GM19438 (cell line): ENCODE measurements around the gene UBE2L5.

Experiments used
- ATAC-seq: cut with Tn5 transposase; IDR thresholded peaks from one replicate; pipeline ENCODE4 v1.9.1; 2021; ENCODE audit warnings: low read depth; ENCODE audit not compliant: unreplicated experiment

UBE2L5 gene

GRCh38 chr13:30422054-30422839, at the start of gene UBE2L5:
UBE2L5 (plus strand) TSS chr13:30422493; CDS start chr13:30427991, 5,498 bp downstream.
- ATAC-seq: peak; percentile 65

- ATAC-seq: no peak
Measured at GRCh38 chr13:30373727-30374126, 48.6 kb upstream of the UBE2L5 start.

- ATAC-seq: no peak
Measured at GRCh38 chr13:30375265-30375835, 46.9 kb upstream of the UBE2L5 start.

GRCh38 chr13:30376426-30377311, 45.6 kb upstream of the UBE2L5 start:
- peak; percentile 48 for ATAC-seq

- no peak for ATAC-seq
Measured at GRCh38 chr13:30377312-30377685, 45.0 kb upstream of the UBE2L5 start.

- ATAC-seq: no peak
Measured at GRCh38 chr13:30378191-30378590, 44.1 kb upstream of the UBE2L5 start.

- no peak for ATAC-seq
Measured at GRCh38 chr13:30381049-30381448, 41.2 kb upstream of the UBE2L5 start.

GRCh38 chr13:30382836-30383525, 39.3 kb upstream of the UBE2L5 start:
- ATAC-seq: no peak

GRCh38 chr13:30388406-30389283, 33.6 kb upstream of the UBE2L5 start:
- ATAC-seq: no peak

GRCh38 chr13:30391956-30392680, 30.2 kb upstream of the UBE2L5 start:
- ATAC-seq: no peak

- ATAC-seq: no peak
Measured at GRCh38 chr13:30392681-30393045, 29.6 kb upstream of the UBE2L5 start.

GRCh38 chr13:30394751-30395191, 27.5 kb upstream of the UBE2L5 start:
- peak; percentile 72 for ATAC-seq

- ATAC-seq: peak; percentile 66
Measured at GRCh38 chr13:30395192-30396158, 26.8 kb upstream of the UBE2L5 start.

- ATAC-seq: no peak
Measured at GRCh38 chr13:30396434-30397075, 25.7 kb upstream of the UBE2L5 start.

GRCh38 chr13:30398601-30399072, 23.7 kb upstream of the UBE2L5 start:
- no peak for ATAC-seq

GRCh38 chr13:30400376-30400775, 21.9 kb upstream of the UBE2L5 start:
- ATAC-seq: no peak

- ATAC-seq: no peak
Measured at GRCh38 chr13:30401347-30401746, 20.9 kb upstream of the UBE2L5 start.
